AG04449 (cell line): Measurements from ENCODE around the gene KCTD13.
"Not testable (repeated sequence)": the region's sequence is repeated elsewhere in the genome, so short reads cannot be mapped to it uniquely, and the experiment has no call there.

Experiments used
- CTCF ChIA-PET: fragments of 350-600 bp; formaldehyde crosslinking; extraction: SDS; loops from one replicate; lab custom pipeline; 2021; ENCODE audit warnings: antibody characterized with exemption; lab: Yijun Ruan, JAX
- POLR2A ChIA-PET: fragments of 400-600, 350-600 bp; formaldehyde crosslinking; extraction: SDS; loops from one replicate; lab custom pipeline; 2020; ENCODE audit warnings: antibody characterized with exemption, inconsistent platforms; lab: Yijun Ruan, JAX
- DNase-seq: peaks from one replicate; pipeline ENCODE4 v3.0.0-alpha.2; 2010; ENCODE audit warnings: low read depth, low spot score
- H3K4me3 ChIP-seq: 2 replicates; pipeline ENCODE4 v1.5.1; 2011; ENCODE audit warnings: low read depth, mild to moderate bottlenecking, control low read depth, low read length
- CTCF ChIP-seq: IDR thresholded peaks from one replicate; pipeline ENCODE4 v1.5.1; 2011; ENCODE audit warnings: mild to moderate bottlenecking, moderate library complexity, low read length, control low read depth, inconsistent platforms; ENCODE audit not compliant: insufficient read depth; ENCODE audit errors: missing control alignments

The KCTD13 gene

GRCh38 chr16:29961479-29962343 lies 35.7 kb upstream of the KCTD13 start, which contains the start of gene TMEM219:
TSS of gene TMEM219 (plus strand) at chr16:29962079. CDS start at chr16:29963144, 1,065 bp downstream.
- ChIA-PET CTCF (interaction anchor here (0.8 to 3.5 kb wide), 12 partner anchors 8 to 113 kb away, joined by 3 to 27 read pairs (median 4); partner anchors contain the start of genes TAOK2 and TLCD3B), POLR2A (interaction anchor here (0.7 to 2.7 kb wide), 7 partner anchors 11 to 951 kb away, joined by 3 to 21 read pairs (median 5); partner anchors contain the start of genes CDIPT, KCTD13 and TAOK2)
- H3K4me3 ChIP-seq = peak within 1 kb of the TSS; percentile 79
- peak; percentile 26 for TF ChIP-seq CTCF
- DNase-seq = no peak

- H3K4me3 ChIP-seq = peak overlapping the region; percentile 79
- DNase-seq = no peak
- ChIA-PET CTCF (interaction anchor here (1.0 to 3.5 kb wide), 10 partner anchors 10 to 112 kb away, joined by 3 to 27 read pairs (median 4); partner anchors contain the start of genes TAOK2 and TLCD3B), POLR2A (interaction anchor here (1.2 to 2.7 kb wide), 4 partner anchors 12 to 98 kb away, joined by 4 to 21 read pairs (median 14); partner anchors contain the start of genes CDIPT, KCTD13 and TAOK2)
- no peak for TF ChIP-seq CTCF
Observed at GRCh38 chr16:29961127-29961478, 35.1 kb upstream of the KCTD13 start.

- ChIA-PET CTCF (interaction anchor here (1.0 to 3.5 kb wide), 2 partner anchors 11 to 15 kb away, joined by 3 to 19 read pairs; no protein-coding TSS in a partner anchor), POLR2A (interaction anchor here (2.7 kb wide), 1 partner anchor 15 kb away, joined by 21 read pairs; no protein-coding TSS in a partner anchor)
- not testable (repeated sequence) for H3K4me3 ChIP-seq, DNase-seq
Observed at GRCh38 chr16:29959821-29960220, 33.8 kb upstream of the KCTD13 start.

GRCh38 chr16:29959293-29959692 lies 33.3 kb upstream of the KCTD13 start:
- TF ChIP-seq CTCF = no peak
- POLR2A ChIA-PET = no interaction called here
- H3K4me3 ChIP-seq = no peak overlapping the region
- DNase-seq = no peak
- CTCF ChIA-PET = interaction anchor here (3.5 kb wide), 1 partner anchor 15 kb away, joined by 19 read pairs; no protein-coding TSS in a partner anchor

GRCh38 chr16:29958756-29959155 lies 32.7 kb upstream of the KCTD13 start:
- TF ChIP-seq CTCF = no peak
- POLR2A ChIA-PET = no interaction called here
- DNase-seq = no peak
- H3K4me3 ChIP-seq = no peak overlapping the region
- CTCF ChIA-PET = interaction anchor here (3.5 kb wide), 1 partner anchor 14 kb away, joined by 19 read pairs; no protein-coding TSS in a partner anchor

GRCh38 chr16:29951625-29952365 lies 25.8 kb upstream of the KCTD13 start:
- no peak overlapping the region for H3K4me3 ChIP-seq
- ChIA-PET POLR2A (no interaction called here), CTCF (interaction anchor here (2.1 kb wide), 1 partner anchor 10 kb away, joined by 10 read pairs; the partner anchor contains the start of gene TMEM219)
- no peak for DNase-seq
- TF ChIP-seq CTCF = no peak
